ENCODE data around the gene TIMM17B. TPM values are rescaled to one million over a fixed set of nuclear protein-coding genes. Genes with fewer than 3 reads are reported as not detected.

TIMM17B gene
- total RNA-seq, 2 donors from 2014 or later = 78.6 to 83.3 TPM

DNA sequence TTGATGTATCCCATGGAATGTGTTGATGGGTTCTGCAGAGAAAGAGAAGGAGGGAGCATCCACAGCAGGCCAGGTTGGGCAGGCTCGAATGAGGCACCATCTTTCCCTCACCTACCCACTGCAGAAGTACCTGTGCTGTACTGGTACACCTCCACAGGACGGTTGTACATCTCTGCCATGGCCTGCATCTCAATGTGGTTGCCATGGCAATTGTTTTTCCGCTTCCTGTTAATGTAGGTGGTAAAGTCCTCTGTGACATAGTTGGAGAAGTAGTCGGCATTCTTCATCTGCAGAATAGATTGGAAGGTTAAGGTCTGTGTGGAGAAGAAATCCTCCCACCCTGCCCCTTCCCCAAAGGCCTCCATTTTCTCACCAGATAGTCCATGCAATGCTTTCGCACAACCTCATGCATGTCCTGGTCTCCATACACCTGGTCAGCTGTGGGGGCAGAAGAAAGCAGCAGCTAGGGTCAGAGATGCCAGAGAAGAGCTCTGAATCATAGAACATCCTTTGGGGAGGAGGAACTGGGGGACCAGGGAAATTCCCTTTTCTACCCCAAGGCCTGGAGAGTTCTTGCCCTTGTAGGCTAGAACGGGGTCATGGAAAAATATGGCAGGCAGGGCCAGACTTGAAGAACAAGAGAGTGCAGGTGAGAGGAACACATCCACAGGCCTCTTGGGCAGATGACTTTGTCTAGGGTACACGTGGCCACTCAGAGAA, 37.2 kb upstream of the TIMM17B start:
- whole genome bisulfite sequencing, 2 experiments (ENCODE audit: insufficient coverage in 1 of 2, insufficient read length in 1 of 2) = 93% methylated on average over 7 of the region's 7 CpGs; no CpG with 5 or more reads in 1 of the 2 experiments
- TF ChIP-seq, protein P1, sequence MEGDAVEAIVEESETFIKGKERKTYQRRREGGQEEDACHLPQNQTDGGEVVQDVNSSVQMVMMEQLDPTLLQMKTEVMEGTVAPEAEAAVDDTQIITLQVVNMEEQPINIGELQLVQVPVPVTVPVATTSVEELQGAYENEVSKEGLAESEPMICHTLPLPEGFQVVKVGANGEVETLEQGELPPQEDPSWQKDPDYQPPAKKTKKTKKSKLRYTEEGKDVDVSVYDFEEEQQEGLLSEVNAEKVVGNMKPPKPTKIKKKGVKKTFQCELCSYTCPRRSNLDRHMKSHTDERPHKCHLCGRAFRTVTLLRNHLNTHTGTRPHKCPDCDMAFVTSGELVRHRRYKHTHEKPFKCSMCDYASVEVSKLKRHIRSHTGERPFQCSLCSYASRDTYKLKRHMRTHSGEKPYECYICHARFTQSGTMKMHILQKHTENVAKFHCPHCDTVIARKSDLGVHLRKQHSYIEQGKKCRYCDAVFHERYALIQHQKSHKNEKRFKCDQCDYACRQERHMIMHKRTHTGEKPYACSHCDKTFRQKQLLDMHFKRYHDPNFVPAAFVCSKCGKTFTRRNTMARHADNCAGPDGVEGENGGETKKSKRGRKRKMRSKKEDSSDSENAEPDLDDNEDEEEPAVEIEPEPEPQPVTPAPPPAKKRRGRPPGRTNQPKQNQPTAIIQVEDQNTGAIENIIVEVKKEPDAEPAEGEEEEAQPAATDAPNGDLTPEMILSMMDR (conservative IDR thresholded peaks at IDR 0.05) = no peak
- Mint-ChIP-seq H3K9me3 (peaks cover 62% of the 10 kb centered on the region), H3K36me3 (ENCODE audit: low read depth) (peaks cover 54% of the 10 kb centered on the region), H3K27me3 (ENCODE audit: insufficient read depth) (no peaks in the 10 kb centered on the region), H3K27ac (no peak overlapping the region), H3K4me3 (no peak overlapping the region), H3K4me1 (peaks cover 16% of the 10 kb centered on the region)
- Histone ChIP-seq H3K4me1 (ENCODE audit: control insufficient read depth, insufficient read depth, low read length) (peaks cover 3% of the 10 kb centered on the region), H3K9ac (ENCODE audit: extremely low read depth, low read length, poor library complexity, severe bottlenecking) (no peak overlapping the region), H3K27ac (ENCODE audit: low read depth, low read length) (no peak overlapping the region), H3K9me3 (ENCODE audit: control insufficient read depth, low read length) (no peaks in the 10 kb centered on the region), H3K4me3 (ENCODE audit: low read length) (no peak overlapping the region), H3K27me3 (ENCODE audit: control insufficient read depth, insufficient read depth, low read length, poor library complexity, severe bottlenecking) (no peaks in the 10 kb centered on the region), H3K36me3 (ENCODE audit: control insufficient read depth, insufficient read depth, low read length) (peaks cover 45% of the 10 kb centered on the region)
- DNase-seq = no peak

DNA sequence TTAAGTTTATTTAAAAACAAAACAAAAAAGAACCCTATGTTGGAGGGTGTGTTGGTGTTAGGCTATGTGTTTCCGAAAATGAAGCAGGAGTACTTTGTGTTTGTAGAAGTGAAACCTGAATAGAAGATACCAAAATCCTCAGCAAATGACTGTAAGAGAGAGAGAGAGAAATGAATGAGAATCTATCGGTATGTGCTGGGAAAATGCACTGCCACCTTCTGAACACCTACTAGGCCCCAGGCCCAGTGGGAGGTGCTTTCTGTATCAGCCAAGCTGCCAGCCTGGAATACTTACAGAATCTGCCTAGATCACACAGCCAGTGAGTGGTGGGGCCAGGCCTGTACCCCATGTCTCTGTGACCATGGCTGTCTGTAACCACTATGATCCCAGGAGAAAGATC, 36.2 kb upstream of the TIMM17B start:
- no peak overlapping the region for H3K27ac Mint-ChIP-seq
- H3K9me3 Mint-ChIP-seq = peaks cover 59% of the 10 kb centered on the region
- 92 to 100% methylated on average over 1 to 2 of the region's 2 CpGs for WGBS, 2 experiments (ENCODE audit: insufficient coverage in 1 of 2, insufficient read length in 1 of 2)
- Histone ChIP-seq H3K4me3 (ENCODE audit: low read length) (no peak overlapping the region), H3K9me3 (ENCODE audit: control insufficient read depth, low read length) (no peaks in the 10 kb centered on the region), H3K27ac (ENCODE audit: low read depth, low read length) (no peak overlapping the region), H3K36me3 (ENCODE audit: control insufficient read depth, insufficient read depth, low read length) (peaks cover 36% of the 10 kb centered on the region), H3K9ac (ENCODE audit: extremely low read depth, low read length, poor library complexity, severe bottlenecking) (no peak overlapping the region), H3K27me3 (ENCODE audit: control insufficient read depth, insufficient read depth, low read length, poor library complexity, severe bottlenecking) (no peaks in the 10 kb centered on the region), H3K4me1 (ENCODE audit: control insufficient read depth, insufficient read depth, low read length) (peaks cover 3% of the 10 kb centered on the region)
- TF ChIP-seq, protein P1 (conservative IDR thresholded peaks at IDR 0.05) = no peak
- H3K27me3 Mint-ChIP-seq (ENCODE audit: insufficient read depth) = no peaks in the 10 kb centered on the region
- no peak for DNase-seq
- H3K36me3 Mint-ChIP-seq (ENCODE audit: low read depth) = peaks cover 46% of the 10 kb centered on the region
- H3K4me3 Mint-ChIP-seq = no peak overlapping the region
- peaks cover 16% of the 10 kb centered on the region for H3K4me1 Mint-ChIP-seq

DNA sequence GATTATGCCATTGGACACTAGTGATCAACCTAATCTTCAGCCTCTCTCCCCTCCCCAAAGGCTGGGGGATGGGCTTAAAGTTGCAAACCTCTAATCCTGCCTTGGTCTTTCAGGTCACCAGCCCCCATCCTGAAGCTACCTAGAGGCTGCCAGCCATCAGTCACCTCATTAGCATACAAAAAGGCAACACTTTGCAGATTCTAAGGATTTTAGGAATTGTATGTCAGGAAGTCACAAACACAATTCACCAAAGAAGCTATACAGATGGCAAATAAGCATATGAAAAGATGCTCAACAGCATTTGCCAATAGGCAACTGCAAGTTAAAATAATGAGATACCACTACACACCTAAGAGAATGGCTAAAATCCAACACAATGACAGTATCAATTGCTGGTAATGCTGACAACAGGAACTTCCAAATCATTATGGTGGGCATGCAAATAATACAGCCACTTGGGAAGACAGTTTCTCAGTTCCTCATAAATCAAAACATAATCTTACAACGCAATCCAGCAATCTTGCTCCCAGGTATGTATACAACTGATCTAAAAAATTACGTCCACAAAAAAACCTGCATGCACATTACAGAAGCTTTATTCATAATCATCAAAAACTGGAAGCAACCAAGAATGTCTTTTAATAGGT, 30.3 kb upstream of the TIMM17B start:
- Mint-ChIP-seq H3K36me3 (ENCODE audit: low read depth) (peaks cover 47% of the 10 kb centered on the region), H3K4me1 (peaks cover 25% of the 10 kb centered on the region), H3K9me3 (peaks cover 57% of the 10 kb centered on the region), H3K27me3 (ENCODE audit: insufficient read depth) (no peaks in the 10 kb centered on the region), H3K4me3 (peak overlapping the region; percentile 45), H3K27ac (peak overlapping the region; percentile 92)
- H3K9me3 ChIP-seq (ENCODE audit: control insufficient read depth, low read length) = no peaks in the 10 kb centered on the region
- TF ChIP-seq, protein P1 (conservative IDR thresholded peaks at IDR 0.05) = no peak
- H3K4me1 ChIP-seq (ENCODE audit: control insufficient read depth, insufficient read depth, low read length) = no peaks in the 10 kb centered on the region
- no peak overlapping the region for H3K9ac ChIP-seq (ENCODE audit: extremely low read depth, low read length, poor library complexity, severe bottlenecking)
- DNase-seq = peak; percentile 82
- H3K27ac ChIP-seq (ENCODE audit: low read depth, low read length) = no peak overlapping the region
- WGBS, 2 experiments (ENCODE audit: insufficient coverage in 1 of 2, insufficient read length in 1 of 2) = 13% methylated on average over 2 of the region's 2 CpGs; no CpG with 5 or more reads in 1 of the 2 experiments
- H3K36me3 ChIP-seq (ENCODE audit: control insufficient read depth, insufficient read depth, low read length) = peaks cover 24% of the 10 kb centered on the region
- H3K4me3 ChIP-seq (ENCODE audit: low read length) = no peak overlapping the region
- H3K27me3 ChIP-seq (ENCODE audit: control insufficient read depth, insufficient read depth, low read length, poor library complexity, severe bottlenecking) = no peaks in the 10 kb centered on the region
